K562 (cell line): ENCODE results near the gene CTSK. TPM values are rescaled to one million over a fixed set of nuclear protein-coding genes. Genes with fewer than 3 reads are reported as not detected.

Source experiments
- ATAC-seq: fragments of 200-7000 bp; cut with Tn5 transposase; 3 replicates; pipeline ENCODE4 v1.9.1; 2020; ENCODE audit warnings: moderate library complexity
- BruUV-seq: library from RNA; stranded (reverse); fragments of 400-500 nt; replicated peaks from 2 replicates; lab custom pipeline; 2021; lab: Mats Ljungman, UMichigan
- CTCF ChIA-PET: fragments of 300-600 bp; formaldehyde crosslinking; extraction: SDS; loops from one replicate; lab custom pipeline; 2021; ENCODE audit warnings: low intra/inter-chr PET ratio; lab: Yijun Ruan, JAX
- POLR2A ChIA-PET: fragments of 300-600, 350-650 bp; sonication (Branson Sonifier 250); formaldehyde crosslinking; extraction: SDS; loops from one replicate; lab custom pipeline; 2021; ENCODE audit warnings: antibody characterized with exemption, inconsistent platforms; lab: Yijun Ruan, JAX
- DNase-seq, 4 experiments: peaks; one replicate each; pipeline versions ENCODE4 v3.0.0 to v3.0.0-alpha.2; 2011 to 2018; ENCODE audit warnings: low spot score in 3 of 4, mixed read lengths in 3 of 4; ENCODE audit errors: extremely low read depth in 1 of 4
- FAIRE-seq: peaks from 2 replicates; lab custom pipeline; 2011; peaks lifted over from hg19 to GRCh38; lab: Jason Lieb, UNC
- H2AFZ ChIP-seq: 2 replicates; pipeline ENCODE4 v1.6.0; 2011; ENCODE audit warnings: low read depth, low read length, control low read depth, inconsistent platforms
- H3K27ac ChIP-seq: fragments of 200-600 bp; 3 replicates; pipeline ENCODE4 v1.8.0; 2011; ENCODE audit warnings: low read depth, mild to moderate bottlenecking, control low read depth, inconsistent platforms, low read length, moderate library complexity, mixed read lengths; ENCODE audit errors: extremely low read depth
- H3K27me3 ChIP-seq, 2 experiments: fragments of 300-600 bp in 1 of 2; 2 replicates in 1 of 2; 3 replicates in 1 of 2; pipeline versions ENCODE4 v1.6.0 to v1.8.0; 2011; ENCODE audit warnings: inconsistent platforms in 2 of 2, low read length in 2 of 2, mild to moderate bottlenecking in 1 of 2, mixed read lengths in 1 of 2, moderate library complexity in 1 of 2; ENCODE audit not compliant: control insufficient read depth in 2 of 2, insufficient read depth in 2 of 2
- H3K36me3 ChIP-seq: fragments of 300-600 bp; 3 replicates; pipeline ENCODE4 v1.8.0; 2011; ENCODE audit warnings: mild to moderate bottlenecking, low read length, inconsistent platforms; ENCODE audit not compliant: control insufficient read depth, insufficient read depth
- H3K4me1 ChIP-seq, 2 experiments: fragments of 200-600 bp in 1 of 2; replicated peaks in 1 of 2; 2 replicates in 1 of 2; 3 replicates in 1 of 2; pipeline versions ENCODE4 v1.5.1 to v1.8.0; 2011; ENCODE audit warnings: inconsistent platforms in 2 of 2, low read length in 2 of 2, mild to moderate bottlenecking in 1 of 2, mixed read lengths in 1 of 2, moderate library complexity in 1 of 2; ENCODE audit not compliant: control insufficient read depth in 2 of 2, insufficient read depth in 2 of 2
- H3K4me2 ChIP-seq: 2 replicates; pipeline ENCODE4 v1.6.1; 2011; ENCODE audit warnings: low read length, control low read depth, inconsistent platforms, mixed read lengths; ENCODE audit not compliant: insufficient read depth
- H3K4me3 ChIP-seq: fragments of 200-600 bp; sonication (generic), shearing (Covaris generic); 2 replicates; pipeline ENCODE4 v1.5.1; 2016; ENCODE audit warnings: control low read depth, inconsistent platforms
- H3K79me2 ChIP-seq: fragments of 200-600 bp; 3 replicates; pipeline ENCODE4 v1.8.0; 2011; ENCODE audit warnings: low read length, inconsistent platforms; ENCODE audit not compliant: control insufficient read depth, insufficient read depth
- H3K9ac ChIP-seq, 2 experiments: 2 replicates each; pipeline versions ENCODE4 v1.6.0 to v1.6.1; 2011; ENCODE audit warnings: low read depth in 2 of 2, low read length in 2 of 2, control low read depth in 1 of 2, inconsistent platforms in 1 of 2, mild to moderate bottlenecking in 1 of 2, mixed read lengths in 1 of 2; ENCODE audit not compliant: insufficient read depth in 1 of 2
- H3K9me1 ChIP-seq: one replicate; pipeline ENCODE4 v1.6.0; 2011; ENCODE audit warnings: inconsistent platforms, mild to moderate bottlenecking, low read length, moderate library complexity; ENCODE audit not compliant: control insufficient read depth, insufficient read depth
- H3K9me3 ChIP-seq: replicated peaks from 2 replicates; pipeline ENCODE4 v1.5.1; 2011; ENCODE audit warnings: low read depth, low read length, inconsistent platforms; ENCODE audit not compliant: control insufficient read depth, insufficient read depth
- H4K20me1 ChIP-seq: replicated peaks from 2 replicates; pipeline ENCODE4 v1.6.1; 2011; ENCODE audit warnings: low read length, inconsistent platforms, mixed read lengths; ENCODE audit not compliant: control insufficient read depth, insufficient read depth
- ARID3A ChIP-seq: IDR thresholded peaks from 2 replicates; pipeline ENCODE4 v1.6.1; 2012; ENCODE audit warnings: low read depth, low read length, improper control_type of control experiment, borderline replicate concordance
- GABPA ChIP-seq: fragments of 200-800 bp; sonication (Bioruptor generic); conservative IDR thresholded peaks from 2 replicates; pipeline ENCODE4 v1.6.1; 2016; ENCODE audit warnings: low read depth, missing genetic modification characterization, missing compliant biosample characterization
- MAFG ChIP-seq: fragments of 450-650 bp; conservative IDR thresholded peaks from 2 replicates; pipeline ENCODE4 v1.6.1; 2016; ENCODE audit warnings: missing genetic modification characterization, missing compliant biosample characterization
- PCBP1 ChIP-seq: fragments of 200-400 bp; formaldehyde crosslinking; IDR thresholded peaks from 2 replicates; pipeline ENCODE4 v1.6.1; 2018; ENCODE audit warnings: mild to moderate bottlenecking, low read depth, low read length; ENCODE audit not compliant: poor library complexity, severe bottlenecking
- POLR3A ChIP-seq: IDR thresholded peaks from 2 replicates; pipeline ENCODE4 v1.6.1; 2011; ENCODE audit warnings: borderline replicate concordance, mild to moderate bottlenecking, moderate library complexity; ENCODE audit not compliant: insufficient read length, insufficient read depth; ENCODE audit errors: extremely low read depth
- PREB ChIP-seq: sonication (generic); formaldehyde crosslinking; IDR thresholded peaks from 2 replicates; pipeline ENCODE4 v1.8.1; 2023; ENCODE audit warnings: mild to moderate bottlenecking, missing genetic modification reagents
- SRSF1 ChIP-seq: fragments of 200-400 bp; formaldehyde crosslinking; IDR thresholded peaks from 2 replicates; pipeline ENCODE4 v1.6.1; 2017; ENCODE audit warnings: mild to moderate bottlenecking, low read depth, low read length, moderate library complexity
- STAT6 ChIP-seq: sonication (generic); formaldehyde crosslinking; IDR thresholded peaks from 2 replicates; pipeline ENCODE4 v1.8.1; 2023; ENCODE audit warnings: mild to moderate bottlenecking, missing genetic modification reagents
- TRIM24 ChIP-seq, 2 experiments: fragments of 450-650 bp; IDR thresholded peaks; 2 replicates each; pipeline ENCODE4 v1.6.1; 2016
- XRCC3 ChIP-seq: fragments of 450-650 bp; IDR thresholded peaks from 2 replicates; pipeline ENCODE4 v1.6.1; 2017; ENCODE audit warnings: mild to moderate bottlenecking, moderate library complexity
- ZFP1 ChIP-seq: fragments of 450-650 bp; formaldehyde crosslinking; IDR thresholded peaks from 2 replicates; pipeline ENCODE4 v1.4.0; 2020; ENCODE audit warnings: mild to moderate bottlenecking, mixed read lengths
- ZNF124 ChIP-seq: sonication (generic); formaldehyde crosslinking; IDR thresholded peaks from 2 replicates; pipeline ENCODE4 v1.8.1; 2022; ENCODE audit warnings: missing genetic modification reagents
- ZNF274 ChIP-seq: IDR thresholded peaks from 2 replicates; pipeline ENCODE4 v1.6.1; 2011; ENCODE audit warnings: low read depth, mild to moderate bottlenecking, low read length, moderate library complexity, borderline replicate concordance
- ZNF311 ChIP-seq: fragments of 250-450 bp; sonication (Bioruptor Pico); IDR thresholded peaks from 2 replicates; pipeline ENCODE4 v1.4.0; 2020; ENCODE audit warnings: mild to moderate bottlenecking, moderate library complexity
- ZNF41 ChIP-seq: fragments of 250-450 bp; sonication (Bioruptor Pico); conservative IDR thresholded peaks from 2 replicates; pipeline ENCODE4 v1.4.0; 2020; ENCODE audit warnings: mild to moderate bottlenecking
- WGBS: fragments of 100-300 bp; shearing (Covaris generic); methylation state at CpG from one replicate; pipeline ENCODE4 v1.1.6; 2016; ENCODE audit warnings: low coverage, mixed read lengths; ENCODE audit not compliant: insufficient coverage; ENCODE audit errors: missing lambda C conversion rate; 5-methylcytosine and 5-hydroxymethylcytosine counted together
- in situ Hi-C: fragments of 300-500 bp; cut with MboI; formaldehyde crosslinking; loops from 4 replicates; pipeline ENCODE4 v1.15.0; 2018; ENCODE audit warnings: inconsistent platforms, mixed read lengths
- intact Hi-C: fragments of 100-400 bp; cut with micrococcal nuclease; formaldehyde crosslinking; loops from 2 replicates; pipeline ENCODE4 v1.14.2; 2022
- polyA plus RNA-seq, 8 experiments: library from polyadenylated mRNA; depleted of rRNA in 4 of 8; stranded (reverse) in 5 of 8; unstranded in 3 of 8; fragments of >200 nt; fragmentation: Nextera tagmentation in 2 of 8; fragmentation: Illumina TruSeq in 1 of 8; extraction: Ambion mirVana in 2 of 8; extraction: Trizol in 1 of 8; gene quantifications; 2 replicates each; pipeline versions ENCODE4 v1.2.1 to v1.2.3, GENCODE V29; 2011 to 2014; ENCODE audit warnings: inconsistent platforms in 1 of 8, missing spikeins in 1 of 8
- total RNA-seq, 7 experiments: library from RNA; depleted of rRNA in 6 of 7; stranded (reverse); fragments of >200 nt in 6 of 7; fragmentation: Illumina TruSeq in 2 of 7; extraction: Trizol in 2 of 7; gene quantifications; 2 replicates each; pipeline versions ENCODE4 v1.2.1 to v1.2.3, GENCODE V29; 2011 to 2021; ENCODE audit warnings: low replicate concordance in 1 of 7

Gene CTSK
- total and polyA plus RNA-seq, 9 of the 15 experiments (the other 6 are each of a cell fraction or from before 2014, with no cell fraction given): 0.84 to 2.5 (median 1.3) TPM

- Histone ChIP-seq H3K9me3 (no peaks in the 10 kb centered on the region), H3K4me1 (peaks cover 2 to 7% of the 10 kb centered on the region in 2 experiments; a peak in 1 of 5 replicates), H3K9ac (no peak overlapping the region), H3K27ac (no peak overlapping the region), H3K9me1 (no peaks in the 10 kb centered on the region), H3K4me3 (no peak overlapping the region), H3K4me2 (no peak overlapping the region), H3K27me3 (no peaks in the 10 kb centered on the region), H4K20me1 (no peaks in the 10 kb centered on the region), H2AFZ (no peak overlapping the region), H3K79me2 (no peaks in the 10 kb centered on the region), H3K36me3 (peaks cover 22% of the 10 kb centered on the region; the same call in 2 of the 3 replicates)
- no TSS peak for BruUV-seq
- ATAC-seq (no peak), DNase-seq (no peak), FAIRE-seq (no peak)
- intact Hi-C loops: no loop called here
- in situ Hi-C loops: no loop called here
- TF ChIP-seq STAT6 (no peak), ZNF124 (CRISPR knock-in tag) (no peak), ZNF311 (CRISPR knock-in tag) (no peak), GABPA (tag) (no peak), POLR3A (no peak), SRSF1 (no peak), PREB (CRISPR knock-in tag) (no peak), TRIM24 (IDR thresholded peaks at IDR 0.05) (no peak), ZNF274 (no peak), ARID3A (no peak), PCBP1 (no peak), XRCC3 (no peak), MAFG (tag) (no peak), ZFP1 (CRISPR knock-in tag) (no peak), ZNF41 (CRISPR knock-in tag) (no peak)
- POLR2A ChIA-PET: interaction anchor here (1.0 kb wide), 1 partner anchor 24 kb away, joined by 5 read pairs; no protein-coding TSS in a partner anchor
- CTCF ChIA-PET: interaction anchor here (0.6 kb wide), 1 partner anchor 80 kb away, joined by 3 read pairs; no protein-coding TSS in a partner anchor
- 78% methylated on average over 2 of the region's 2 CpGs for WGBS
Measured at GRCh38 chr1:150842964-150843363, 34.9 kb upstream of the CTSK start.
